MCF 10A (cell line): ENCODE measurements around the gene RPN1. TPM values are rescaled to one million over a fixed set of nuclear protein-coding genes. Genes with fewer than 3 reads are reported as not detected.

Experiments
- BruUV-seq: library from RNA; stranded (reverse); fragments of 400-500 nt; replicated peaks from 2 replicates; lab custom pipeline; 2021; lab: Mats Ljungman, UMichigan
- CTCF ChIA-PET: fragments of 300-600 bp; sonication (Branson Sonifier 250); formaldehyde crosslinking; extraction: SDS; loops from one replicate; lab custom pipeline; 2021; ENCODE audit warnings: antibody characterized with exemption, inconsistent platforms; lab: Yijun Ruan, JAX
- POLR2A ChIA-PET: fragments of 300-600, 350-650 bp; sonication (Branson Sonifier 250); formaldehyde crosslinking; extraction: SDS; loops from one replicate; lab custom pipeline; 2020; ENCODE audit warnings: antibody characterized with exemption, inconsistent platforms; lab: Yijun Ruan, JAX
- DNase-seq: peaks from one replicate; pipeline ENCODE4 v3.0.0-alpha.2; 2018; ENCODE audit not compliant: unreplicated experiment
- H3K27ac Mint-ChIP-seq: one replicate; pipeline ENCODE4 v1.8.0; 2022; ENCODE audit warnings: mild to moderate bottlenecking, low read depth, mixed read lengths; ENCODE audit not compliant: unreplicated experiment
- H3K27me3 Mint-ChIP-seq: one replicate; pipeline ENCODE4 v1.8.0; 2022; ENCODE audit warnings: mixed read lengths; ENCODE audit not compliant: insufficient read depth, unreplicated experiment
- H3K36me3 Mint-ChIP-seq: one replicate; pipeline ENCODE4 v1.8.0; 2022; ENCODE audit warnings: mild to moderate bottlenecking, moderate library complexity, mixed read lengths; ENCODE audit not compliant: insufficient read depth, unreplicated experiment
- H3K4me1 Mint-ChIP-seq: one replicate; pipeline ENCODE4 v1.8.0; 2022; ENCODE audit warnings: mixed read lengths; ENCODE audit not compliant: insufficient read depth, unreplicated experiment
- H3K4me3 Mint-ChIP-seq: one replicate; pipeline ENCODE4 v1.8.0; 2022; ENCODE audit warnings: mild to moderate bottlenecking, moderate library complexity, mixed read lengths; ENCODE audit not compliant: unreplicated experiment
- H3K9me3 Mint-ChIP-seq: one replicate; pipeline ENCODE4 v1.8.0; 2022; ENCODE audit warnings: mixed read lengths; ENCODE audit not compliant: unreplicated experiment
- intact Hi-C: fragments of 100-400 bp; cut with micrococcal nuclease; formaldehyde crosslinking; loops from 2 replicates; pipeline ENCODE4 v1.14.1; 2022
- total RNA-seq: library from RNA; stranded (reverse); gene quantifications from 2 replicates; pipeline ENCODE4 v1.2.3, GENCODE V29; 2022
- TF ChIP-seq, protein P1 (sequence below): fragments of 200-600 bp; IDR thresholded peaks from one replicate; pipeline ENCODE4 v1.8.0; 2022; ENCODE audit warnings: antibody characterized with exemption, mild to moderate bottlenecking; ENCODE audit not compliant: unreplicated experiment

The RPN1 gene
- total RNA-seq, 1 experiment from 2014 or later: 240 TPM

DNA sequence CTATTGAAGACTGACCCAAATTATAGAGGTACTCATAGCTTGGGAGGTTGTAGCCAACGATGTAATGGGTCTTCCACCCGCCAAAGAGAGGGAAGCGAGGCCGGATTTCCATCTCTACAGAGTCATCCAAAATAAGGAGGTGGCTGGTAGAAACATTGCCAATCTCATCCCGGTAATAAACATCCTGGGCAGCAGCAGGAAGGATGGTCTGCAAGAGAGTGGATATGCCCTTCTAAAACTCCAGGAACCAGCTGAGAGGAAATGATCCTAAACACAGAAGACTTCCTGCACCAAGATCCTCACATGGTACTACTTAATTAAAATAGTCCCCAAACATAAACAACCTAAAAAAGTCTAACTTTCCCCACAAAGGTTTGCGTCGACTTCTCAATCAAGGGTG is 20.7 kb downstream of the RPN1 start:
- POLR2A ChIA-PET: no interaction called here
- no TSS peak for BruUV-seq
- H3K27ac Mint-ChIP-seq: no peak overlapping the region

DNA sequence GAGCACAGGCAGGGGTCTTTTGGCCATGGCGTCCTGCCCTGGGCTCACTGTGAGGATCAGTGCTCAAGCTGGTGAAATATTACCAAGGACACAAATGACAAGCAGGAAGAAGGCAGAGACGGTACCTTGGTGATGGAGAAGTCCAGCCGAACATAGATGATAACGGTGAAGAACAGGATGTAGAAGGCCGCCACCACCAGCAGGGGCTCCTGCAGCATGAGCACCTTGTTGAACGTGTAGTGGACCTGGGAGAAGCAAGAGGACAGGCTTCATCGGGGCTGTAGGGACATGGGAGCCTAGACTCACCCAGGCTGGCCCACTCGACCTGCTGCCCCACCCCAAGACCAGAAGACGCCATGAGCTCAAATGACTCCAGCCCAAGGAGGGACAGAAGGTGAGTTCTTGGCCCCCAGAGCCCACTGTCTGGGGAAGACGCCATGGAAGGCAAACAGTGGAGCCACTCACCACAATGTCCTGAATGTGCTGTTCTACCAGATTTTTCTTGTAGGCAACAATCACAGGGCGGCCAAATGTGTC is 25.1 kb downstream of the RPN1 start:
- H3K27me3 Mint-ChIP-seq: no peaks in the 10 kb centered on the region
- BruUV-seq: no TSS peak
- CTCF ChIA-PET: interaction anchor here (1.2 to 1.3 kb wide), 2 partner anchors 8 to 55 kb away, joined by 4 to 5 read pairs; no protein-coding TSS in a partner anchor
- peaks cover 5% of the 10 kb centered on the region for H3K4me1 Mint-ChIP-seq
- no peak for DNase-seq
- peaks cover 96% of the 10 kb centered on the region for H3K36me3 Mint-ChIP-seq
- no peaks in the 10 kb centered on the region for H3K9me3 Mint-ChIP-seq
- H3K27ac Mint-ChIP-seq: no peak overlapping the region
- POLR2A ChIA-PET: no interaction called here
- intact Hi-C loops: no loop called here
- no peak overlapping the region for H3K4me3 Mint-ChIP-seq
- TF ChIP-seq, protein P1, sequence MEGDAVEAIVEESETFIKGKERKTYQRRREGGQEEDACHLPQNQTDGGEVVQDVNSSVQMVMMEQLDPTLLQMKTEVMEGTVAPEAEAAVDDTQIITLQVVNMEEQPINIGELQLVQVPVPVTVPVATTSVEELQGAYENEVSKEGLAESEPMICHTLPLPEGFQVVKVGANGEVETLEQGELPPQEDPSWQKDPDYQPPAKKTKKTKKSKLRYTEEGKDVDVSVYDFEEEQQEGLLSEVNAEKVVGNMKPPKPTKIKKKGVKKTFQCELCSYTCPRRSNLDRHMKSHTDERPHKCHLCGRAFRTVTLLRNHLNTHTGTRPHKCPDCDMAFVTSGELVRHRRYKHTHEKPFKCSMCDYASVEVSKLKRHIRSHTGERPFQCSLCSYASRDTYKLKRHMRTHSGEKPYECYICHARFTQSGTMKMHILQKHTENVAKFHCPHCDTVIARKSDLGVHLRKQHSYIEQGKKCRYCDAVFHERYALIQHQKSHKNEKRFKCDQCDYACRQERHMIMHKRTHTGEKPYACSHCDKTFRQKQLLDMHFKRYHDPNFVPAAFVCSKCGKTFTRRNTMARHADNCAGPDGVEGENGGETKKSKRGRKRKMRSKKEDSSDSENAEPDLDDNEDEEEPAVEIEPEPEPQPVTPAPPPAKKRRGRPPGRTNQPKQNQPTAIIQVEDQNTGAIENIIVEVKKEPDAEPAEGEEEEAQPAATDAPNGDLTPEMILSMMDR: no peak

More for the DNA sequence above, 20.7 kb downstream of the RPN1 start:
- CTCF ChIA-PET: interaction anchor here (2.7 kb wide), 1 partner anchor 12 kb away, joined by 13 read pairs; no protein-coding TSS in a partner anchor
- intact Hi-C loops: no loop called here
- H3K4me3 Mint-ChIP-seq: no peak overlapping the region
- H3K36me3 Mint-ChIP-seq: peaks cover 96% of the 10 kb centered on the region
- H3K4me1 Mint-ChIP-seq: peaks cover 5% of the 10 kb centered on the region
- no peaks in the 10 kb centered on the region for H3K27me3 Mint-ChIP-seq
- no peak for DNase-seq
- no peaks in the 10 kb centered on the region for H3K9me3 Mint-ChIP-seq
- TF ChIP-seq, protein P1: no peak

DNA sequence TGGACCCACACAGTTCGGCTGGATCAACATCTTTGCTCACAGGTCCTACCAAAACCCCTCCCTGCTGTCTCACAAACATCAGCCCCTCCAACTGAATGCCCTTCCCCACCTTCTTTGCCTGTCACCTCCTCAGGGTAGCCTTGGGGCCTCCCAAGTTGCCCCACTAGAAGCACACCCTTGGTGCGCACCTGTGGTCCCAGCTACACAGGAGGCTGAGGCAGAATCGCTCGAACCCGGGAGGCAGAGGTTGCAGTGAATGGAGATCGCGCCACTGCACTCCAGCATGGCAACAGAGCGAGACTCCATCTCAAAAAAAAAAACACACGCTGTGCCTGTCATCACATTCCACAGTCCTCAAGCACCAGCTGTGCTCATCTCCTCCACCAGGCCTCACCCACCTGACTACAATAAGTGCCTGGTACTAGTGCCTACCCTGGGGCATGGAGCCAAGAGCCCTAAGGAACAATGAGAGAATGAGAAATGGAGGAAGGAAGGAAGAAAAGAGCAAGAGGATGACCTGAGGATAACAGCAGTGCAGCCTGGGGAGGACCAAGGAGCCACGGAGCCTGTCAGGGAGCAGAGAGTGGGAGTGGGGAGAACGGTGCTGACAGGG is 26.0 kb downstream of the RPN1 start:
- Mint-ChIP-seq H3K27ac (no peak overlapping the region), H3K4me3 (no peak overlapping the region), H3K27me3 (no peaks in the 10 kb centered on the region), H3K4me1 (peaks cover 8% of the 10 kb centered on the region), H3K36me3 (peaks cover 94% of the 10 kb centered on the region), H3K9me3 (no peaks in the 10 kb centered on the region)
- no peak for DNase-seq
- intact Hi-C loops: no loop called here
- POLR2A ChIA-PET: interaction anchor here (1.0 kb wide), 1 partner anchor 17 kb away, joined by 3 read pairs; no protein-coding TSS in a partner anchor
- TF ChIP-seq, protein P1: no peak
- CTCF ChIA-PET: interaction anchor here (0.6 to 1.3 kb wide), 2 partner anchors 56 kb away, joined by 4 read pairs; no protein-coding TSS in a partner anchor
- BruUV-seq: no TSS peak

DNA sequence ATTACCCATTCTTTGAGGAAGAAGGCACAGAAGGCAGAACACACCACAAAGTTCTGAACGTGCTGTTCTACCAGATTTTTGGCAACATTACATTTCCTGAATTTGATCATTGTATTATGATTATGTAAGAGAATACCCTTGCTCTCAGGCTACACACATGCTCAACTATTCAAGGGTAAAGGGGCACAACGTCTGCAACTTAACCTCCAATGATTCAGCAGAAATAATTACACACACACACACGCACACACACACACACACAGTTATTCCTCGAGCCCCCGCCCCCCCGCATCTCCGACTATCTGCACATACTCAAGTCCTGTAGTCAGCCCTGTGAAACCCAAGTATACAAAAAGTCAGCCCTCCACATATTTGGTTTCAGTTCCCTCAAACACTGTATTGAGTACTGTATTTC is 26.8 kb downstream of the RPN1 start:
- Mint-ChIP-seq H3K36me3 (peaks cover 94% of the 10 kb centered on the region), H3K27me3 (no peaks in the 10 kb centered on the region), H3K27ac (no peak overlapping the region), H3K4me1 (peaks cover 16% of the 10 kb centered on the region), H3K4me3 (no peak overlapping the region), H3K9me3 (no peaks in the 10 kb centered on the region)
- BruUV-seq: no TSS peak
- ChIA-PET CTCF (interaction anchor here (0.6 kb wide), 1 partner anchor 490 kb away, joined by 3 read pairs; no protein-coding TSS in a partner anchor), POLR2A (interaction anchor here (1.1 kb wide), 1 partner anchor 16 kb away, joined by 3 read pairs; no protein-coding TSS in a partner anchor)
- intact Hi-C loops: no loop called here
- TF ChIP-seq, protein P1: no peak
- peak; percentile 33 for DNase-seq
